CD4-positive, alpha-beta T cell treated with Interleukin-6 for 4 hours (primary cell): ENCODE measurements around the gene PEX7.
"Not testable (repeated sequence)": the region's sequence is repeated elsewhere in the genome, so short reads cannot be mapped to it uniquely, and the experiment has no call there.

Experiments used
- DNase-seq: peaks from one replicate; pipeline ENCODE4 v3.0.0-alpha.2; 2020; ENCODE audit warnings: mixed read lengths

PEX7 gene

GRCh38 chr6:136843210-136843609 is 20.8 kb downstream of the PEX7 start:
- no peak for DNase-seq

- DNase-seq, result peak; percentile 30
Measured at GRCh38 chr6:136846046-136846445, 23.7 kb downstream of the PEX7 start.

GRCh38 chr6:136846477-136846876 is 24.1 kb downstream of the PEX7 start:
- DNase-seq, result not testable (repeated sequence)

- not testable (repeated sequence) for DNase-seq
Measured at GRCh38 chr6:136849979-136850563, 27.7 kb downstream of the PEX7 start.

GRCh38 chr6:136859430-136859829 is 37.0 kb downstream of the PEX7 start:
- no peak for DNase-seq

GRCh38 chr6:136860043-136860442 is 37.7 kb downstream of the PEX7 start:
- DNase-seq, result no peak

- no peak for DNase-seq
Measured at GRCh38 chr6:136862662-136863061, 40.3 kb downstream of the PEX7 start.

- DNase-seq, result no peak
Measured at GRCh38 chr6:136863752-136864151, 41.4 kb downstream of the PEX7 start.

- DNase-seq, result no peak
Measured at GRCh38 chr6:136864676-136865075, 42.3 kb downstream of the PEX7 start.

GRCh38 chr6:136866872-136867416 is 44.6 kb downstream of the PEX7 start:
- no peak for DNase-seq

- DNase-seq, result no peak
Measured at GRCh38 chr6:136869451-136869850, 47.1 kb downstream of the PEX7 start.

- DNase-seq, result no peak
Measured at GRCh38 chr6:136873748-136874147, 51.4 kb downstream of the PEX7 start.

- DNase-seq, result not testable (repeated sequence)
Measured at GRCh38 chr6:136876469-136876868, 54.1 kb downstream of the PEX7 start.

- no peak for DNase-seq
Measured at GRCh38 chr6:136880748-136881460, 58.5 kb downstream of the PEX7 start.

GRCh38 chr6:136886091-136886490 is 63.7 kb downstream of the PEX7 start:
- no peak for DNase-seq

GRCh38 chr6:136887953-136888352 is 65.6 kb downstream of the PEX7 start:
- no peak for DNase-seq

GRCh38 chr6:136889271-136890193 is 67.1 kb downstream of the PEX7 start:
- no peak for DNase-seq

GRCh38 chr6:136890194-136890839 is 67.9 kb downstream of the PEX7 start:
- DNase-seq, result no peak

GRCh38 chr6:136890986-136891385 is 68.6 kb downstream of the PEX7 start:
- DNase-seq, result no peak

- DNase-seq, result no peak
Measured at GRCh38 chr6:136893187-136893586, 70.8 kb downstream of the PEX7 start.

GRCh38 chr6:136895901-136896300 is 73.5 kb downstream of the PEX7 start:
- DNase-seq, result no peak

GRCh38 chr6:136897071-136897470 is 74.7 kb downstream of the PEX7 start:
- DNase-seq, result no peak
